ENCODE data around the gene FOXO1.

The FOXO1 gene

DNA sequence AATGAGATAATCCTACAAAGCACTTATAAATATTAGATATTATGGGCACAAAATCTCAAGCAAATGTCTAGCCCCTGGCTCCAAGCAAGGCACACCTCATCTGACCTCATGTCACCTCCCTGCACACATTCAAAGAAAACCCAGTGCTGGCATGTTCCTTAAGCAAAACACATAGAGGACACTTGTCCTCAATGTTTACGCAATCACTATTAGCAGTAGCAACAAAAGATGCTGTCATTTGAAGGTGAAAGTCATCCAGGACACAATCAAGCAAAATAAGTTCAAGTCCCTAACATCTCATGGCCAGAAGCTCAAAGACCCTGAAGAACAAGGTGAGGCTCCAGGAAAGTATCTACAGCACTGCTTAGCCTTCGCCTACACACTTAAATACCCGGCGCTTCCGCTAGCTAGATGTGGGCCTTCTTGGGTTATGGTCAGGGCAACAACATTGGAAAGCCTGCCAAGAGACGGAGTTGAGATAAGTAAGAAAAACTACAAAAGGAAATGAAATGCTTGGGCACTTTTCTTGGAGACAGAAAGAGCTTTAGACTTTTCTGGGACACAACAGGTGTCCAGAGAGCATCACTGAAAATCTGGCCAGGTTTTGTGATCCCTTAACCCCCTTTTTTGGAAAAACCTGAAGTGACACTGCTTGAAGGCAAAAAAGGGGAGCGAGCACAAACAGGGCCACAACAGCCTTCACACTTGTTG lies 85.7 kb downstream of the FOXO1 start:
- no peak for DNase-seq (ENCODE audit: low read depth in 2 of 2)

DNA sequence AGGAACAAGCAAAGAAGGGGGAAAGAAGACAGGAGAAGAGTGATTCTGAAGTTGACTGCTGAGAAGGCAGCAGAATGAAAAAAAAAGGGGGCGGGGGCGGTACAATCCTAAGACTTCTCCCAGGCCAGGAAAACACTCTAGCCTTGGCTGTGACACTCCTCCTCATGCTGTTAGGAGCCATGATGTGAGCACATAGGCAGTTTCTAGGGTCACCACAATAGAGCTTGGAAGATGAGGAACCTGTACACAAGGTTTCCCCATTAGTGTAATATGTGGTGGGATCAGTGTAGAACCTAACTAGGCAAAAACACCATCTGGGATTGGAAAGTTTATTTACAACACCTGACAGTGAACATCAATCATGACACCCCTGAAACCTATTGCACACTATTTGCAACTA lies 86.9 kb downstream of the FOXO1 start:
- no peak for DNase-seq (ENCODE audit: low read depth in 2 of 2)

DNA sequence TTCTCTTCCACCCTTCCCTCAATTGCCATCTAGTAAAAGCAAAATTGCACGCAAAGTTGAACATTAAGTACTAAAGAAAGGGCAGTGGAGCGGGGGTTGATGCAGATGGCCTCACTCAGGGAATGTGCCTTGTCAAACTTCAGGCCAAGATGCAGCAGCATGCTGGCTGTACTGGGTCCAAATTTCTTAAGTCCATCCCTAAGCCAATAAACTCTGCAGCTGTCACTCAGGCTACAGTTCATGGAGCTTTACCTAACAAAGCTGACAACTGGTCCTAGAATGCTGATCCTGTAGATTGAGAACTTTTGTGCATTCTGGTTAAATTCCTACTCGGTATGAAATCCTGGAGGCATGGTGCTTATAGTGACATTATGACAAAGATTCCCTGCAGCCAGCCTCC lies 88.4 kb downstream of the FOXO1 start:
- no peak for DNase-seq (ENCODE audit: low read depth in 2 of 2)

DNA sequence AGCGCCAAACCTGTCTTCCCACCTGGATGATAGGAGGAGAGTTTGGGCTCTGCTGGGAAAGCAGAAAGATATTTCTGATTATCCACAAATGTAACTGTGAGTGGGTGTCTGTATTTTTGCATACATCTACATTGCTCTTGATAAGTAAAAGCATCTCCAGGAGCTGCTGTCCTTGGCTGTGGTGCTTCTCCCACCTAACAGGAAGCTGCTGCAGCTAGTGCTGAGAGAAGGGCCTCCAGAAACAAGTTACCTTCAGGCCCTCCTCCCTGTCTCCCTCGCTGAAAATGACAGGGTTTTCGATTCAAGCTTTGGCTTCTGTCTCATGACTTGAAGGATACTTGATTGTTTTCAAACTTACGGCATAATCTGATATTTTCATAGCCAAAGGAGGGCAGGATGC lies 90.1 kb downstream of the FOXO1 start:
- DNase-seq (ENCODE audit: low read depth in 2 of 2) = no peak

DNA sequence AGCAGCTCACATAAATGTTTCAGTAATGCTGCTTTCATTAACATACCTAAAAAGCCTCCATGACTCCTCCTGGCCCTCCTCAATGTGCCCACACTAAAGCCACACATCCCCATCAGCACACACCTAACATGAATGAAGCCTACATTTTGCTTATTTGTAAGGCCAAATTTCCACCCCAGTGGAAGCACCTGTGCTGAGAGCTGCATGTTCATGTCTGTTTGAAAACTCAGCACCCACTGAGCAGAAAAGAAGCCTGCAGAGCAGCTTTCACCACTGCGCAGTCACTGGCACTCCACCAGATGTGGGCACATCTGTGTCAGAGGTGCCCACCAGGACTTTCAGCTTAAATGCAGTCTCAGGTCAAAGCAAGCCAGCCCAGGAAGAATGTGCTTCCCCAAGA lies 93.5 kb downstream of the FOXO1 start:
- no peak for DNase-seq (ENCODE audit: low read depth in 2 of 2)

DNA sequence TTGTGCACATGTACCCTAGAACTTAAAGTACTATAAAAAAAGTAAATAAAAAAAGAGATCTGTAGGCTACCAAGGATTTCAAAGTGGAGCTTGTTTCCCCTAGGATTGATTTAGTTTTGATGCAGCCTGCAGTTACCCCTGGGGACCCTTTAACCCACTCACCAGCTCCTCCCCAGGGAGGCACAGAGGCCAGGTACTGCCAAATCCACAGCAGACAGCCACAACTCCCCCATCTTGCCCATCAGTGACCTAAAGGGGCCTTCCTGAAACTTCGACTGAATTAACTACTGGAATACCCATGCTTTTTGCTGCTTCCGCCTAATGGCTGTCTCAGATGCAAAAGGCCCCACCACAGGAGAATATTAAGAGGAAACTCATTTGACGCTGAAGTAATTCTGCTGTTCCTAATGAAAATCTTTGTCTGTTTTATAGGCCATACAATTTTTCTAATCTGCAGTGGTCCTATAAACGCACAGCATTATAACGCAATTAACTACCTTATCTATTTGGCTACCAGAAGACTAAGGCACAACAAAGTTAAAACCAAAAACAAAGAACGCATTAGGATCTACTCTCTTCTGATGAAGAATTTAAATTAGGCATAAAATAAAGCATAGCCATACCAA lies 95.0 kb downstream of the FOXO1 start:
- DNase-seq (ENCODE audit: low read depth in 2 of 2) = no peak

DNA sequence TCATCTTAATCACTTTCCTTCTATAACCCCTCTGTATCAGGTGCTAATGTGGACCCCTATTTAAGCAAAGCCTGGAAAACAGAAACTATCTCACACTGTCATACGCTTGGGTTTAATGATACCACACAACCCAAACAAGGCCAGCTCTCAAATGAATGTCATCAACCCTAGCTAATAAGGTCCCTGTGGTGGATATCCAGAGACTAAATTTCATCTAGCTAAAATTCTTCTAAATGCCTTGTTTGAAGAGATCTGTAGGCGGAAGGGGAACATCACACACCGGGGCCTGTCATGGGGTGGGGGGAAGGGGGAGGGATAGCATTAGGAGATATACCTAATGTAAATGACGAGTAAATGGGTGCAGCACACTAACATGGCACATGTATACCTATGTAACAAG lies 95.5 kb downstream of the FOXO1 start:
- DNase-seq (ENCODE audit: low read depth in 2 of 2) = no peak

DNA sequence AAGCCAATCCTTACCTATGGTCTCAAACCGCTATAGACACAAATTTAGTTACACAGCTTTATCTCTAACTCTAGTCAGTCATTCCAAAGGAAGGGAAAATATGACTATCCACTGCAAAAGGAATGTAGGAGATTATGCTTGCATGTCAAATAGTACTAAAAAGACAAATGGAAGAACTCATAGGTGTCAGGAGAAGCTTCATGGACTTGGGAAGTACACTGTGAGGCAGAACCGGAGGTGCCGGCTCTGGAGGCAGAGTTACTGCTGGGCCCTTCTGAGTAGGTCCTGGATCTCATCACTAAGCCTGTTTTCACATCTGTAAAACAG lies 97.5 kb downstream of the FOXO1 start:
- no peak for DNase-seq (ENCODE audit: low read depth in 2 of 2)

DNA sequence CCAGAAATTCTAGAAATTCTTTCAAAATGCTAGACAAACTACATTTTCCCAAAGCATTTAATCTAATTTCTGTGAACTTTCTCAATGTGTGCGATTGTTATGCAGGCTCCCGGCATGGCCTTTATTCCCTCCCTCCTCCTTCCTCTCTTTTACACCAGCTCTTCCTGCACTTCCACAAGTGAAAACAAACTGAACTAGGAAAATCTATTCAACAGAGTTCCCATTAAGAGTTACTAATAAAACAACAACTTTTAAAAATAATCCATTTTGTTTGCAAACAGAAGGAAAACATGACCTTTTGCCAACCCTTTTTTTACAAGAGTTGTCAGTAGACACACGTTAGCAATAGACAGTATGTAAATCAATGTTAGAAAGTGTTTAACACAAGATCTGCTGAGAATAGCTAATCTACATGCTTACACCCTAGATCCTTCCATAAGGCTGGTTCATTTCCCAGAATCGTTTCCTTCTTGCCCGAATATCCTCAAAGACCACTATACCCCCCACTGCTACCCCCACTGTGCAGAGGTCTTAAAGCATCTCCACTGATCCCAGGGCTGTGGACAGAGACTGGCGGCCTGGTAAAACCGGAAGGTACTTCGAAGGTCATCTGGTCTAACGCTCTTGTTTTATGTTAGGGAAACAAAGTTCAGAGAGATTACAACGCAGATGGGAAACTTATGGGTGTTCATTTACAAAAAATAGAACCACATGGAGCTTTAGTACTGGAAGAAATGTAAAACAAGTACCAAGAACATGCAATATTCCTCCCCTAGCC lies 98.0 kb downstream of the FOXO1 start:
- DNase-seq (ENCODE audit: low read depth in 2 of 2) = no peak

DNA sequence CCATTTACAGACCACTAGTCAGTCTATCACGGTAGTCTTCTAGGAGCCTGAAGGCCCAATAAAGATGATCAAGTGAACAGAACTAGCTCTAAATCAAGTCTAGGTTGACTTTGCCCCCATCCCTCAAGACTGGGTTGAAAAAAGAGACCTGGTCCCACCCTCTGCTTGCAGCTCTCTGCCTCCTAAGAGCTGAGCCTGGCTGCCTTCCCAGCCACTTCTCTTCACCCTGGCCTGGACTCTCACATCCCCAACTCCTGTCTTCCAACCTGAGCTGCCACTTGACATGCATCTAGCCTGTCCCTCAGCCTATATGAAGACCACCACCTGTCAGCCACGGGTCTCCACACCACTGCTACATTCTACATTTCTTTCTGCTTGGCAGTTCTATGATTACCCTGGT lies 99.6 kb downstream of the FOXO1 start:
- DNase-seq (ENCODE audit: low read depth in 2 of 2) = no peak

DNA sequence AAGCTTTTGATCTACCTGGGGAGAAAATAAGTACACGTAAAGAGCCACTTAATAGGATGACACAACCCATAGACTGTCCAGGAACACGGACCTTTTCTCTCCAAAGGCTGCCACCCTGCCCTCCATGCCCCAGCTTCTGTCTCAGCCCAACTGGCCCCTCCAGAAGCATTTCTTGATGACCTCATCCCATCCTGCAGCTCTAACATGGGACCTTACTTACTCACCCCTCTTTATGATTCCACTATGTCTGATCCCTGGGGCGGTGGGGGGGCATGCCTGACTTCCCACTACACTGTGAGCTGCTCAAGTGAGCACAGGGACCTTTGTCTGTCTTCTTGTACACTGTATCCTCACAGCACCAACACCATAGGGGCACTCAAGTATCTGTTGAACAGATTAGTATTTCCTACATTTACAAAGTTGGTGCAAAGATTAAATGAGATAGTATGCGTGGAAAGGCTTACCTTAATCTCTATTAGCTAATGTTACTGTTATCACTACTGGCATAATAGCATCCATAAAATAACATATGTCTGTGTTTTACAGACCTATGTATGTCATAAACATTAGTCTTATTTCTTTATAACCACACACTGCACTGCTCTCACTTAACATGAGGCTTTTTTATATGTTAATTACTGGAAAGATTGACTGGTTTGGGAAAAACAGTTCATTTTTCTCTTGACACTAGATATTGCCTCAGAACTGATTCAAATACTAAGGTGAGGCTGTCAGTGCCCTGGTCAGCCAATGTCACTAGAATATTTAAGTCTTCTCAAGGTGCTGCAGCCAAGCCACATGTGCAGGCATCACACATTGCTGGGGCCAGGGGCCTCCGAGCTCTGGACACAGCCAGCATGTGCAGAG lies 100.9 kb downstream of the FOXO1 start:
- DNase-seq (ENCODE audit: low read depth in 2 of 2) = no peak

DNA sequence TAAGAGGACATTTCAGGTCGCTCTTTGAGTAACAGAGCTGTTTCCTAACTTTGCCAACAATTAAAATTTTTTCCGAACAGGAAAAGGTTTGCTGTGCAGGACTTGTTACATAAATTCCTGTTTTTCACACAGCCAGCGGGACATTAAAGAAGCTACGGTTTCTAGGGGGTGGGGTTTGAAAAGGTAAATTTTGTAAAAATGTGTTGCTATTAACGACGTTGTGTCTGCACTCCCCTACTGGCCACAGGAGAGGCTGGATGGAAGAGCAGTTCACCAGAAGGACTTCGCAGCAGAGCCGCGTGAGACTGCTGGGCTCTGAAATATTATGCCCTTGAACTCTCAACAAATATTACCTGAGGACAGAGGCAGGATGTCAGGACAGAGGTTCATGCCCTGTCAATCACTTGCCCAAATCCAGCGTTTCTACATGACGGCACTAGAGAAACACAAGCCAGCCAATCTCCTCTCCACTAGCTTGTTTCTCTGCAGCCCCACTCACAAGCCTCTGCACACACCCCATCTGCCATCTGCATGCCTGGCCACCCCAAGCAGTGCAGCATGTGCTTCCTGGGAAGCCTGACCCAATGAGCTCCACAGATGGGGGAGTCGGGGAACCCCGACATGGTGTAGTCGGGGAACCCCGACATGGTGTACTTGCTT lies 102.0 kb downstream of the FOXO1 start:
- DNase-seq (ENCODE audit: low read depth in 2 of 2) = no peak

DNA sequence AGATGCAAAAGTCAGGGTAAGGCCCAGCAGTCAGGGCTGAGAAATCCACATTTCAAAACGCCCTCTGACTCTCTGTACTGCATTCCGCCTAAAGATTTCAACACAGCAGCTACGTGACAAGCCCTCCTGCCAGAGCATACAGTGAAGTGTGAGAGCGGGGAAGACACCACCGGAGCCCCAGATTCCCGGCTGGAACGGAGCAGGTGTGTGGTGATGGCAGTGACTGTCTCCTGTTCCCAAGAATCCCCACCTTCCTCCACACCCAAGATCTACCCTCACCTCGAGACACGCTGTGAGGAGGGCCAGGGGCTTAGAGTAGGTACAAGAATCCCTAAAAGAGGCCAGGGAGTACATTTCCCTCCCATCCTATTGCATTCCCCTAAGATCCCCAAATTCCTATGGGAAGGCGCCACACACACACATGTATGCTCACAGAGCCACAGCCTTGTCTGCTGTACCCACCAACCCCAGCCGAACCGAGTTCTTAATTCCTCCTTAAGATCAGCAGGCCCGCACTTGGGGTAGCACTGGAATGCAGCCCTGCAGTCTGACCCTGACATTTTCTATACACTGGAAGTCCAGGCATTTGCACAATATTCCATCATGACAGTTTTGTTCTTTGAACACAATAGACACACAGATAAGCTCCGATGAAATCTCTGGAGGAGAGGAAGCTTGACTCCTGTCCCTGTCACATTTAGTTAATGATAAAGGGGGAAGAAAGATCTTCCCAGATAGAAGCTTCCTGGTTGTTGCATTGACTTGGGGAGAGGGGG lies 102.9 kb downstream of the FOXO1 start:
- no peak for DNase-seq (ENCODE audit: low read depth in 2 of 2)

DNA sequence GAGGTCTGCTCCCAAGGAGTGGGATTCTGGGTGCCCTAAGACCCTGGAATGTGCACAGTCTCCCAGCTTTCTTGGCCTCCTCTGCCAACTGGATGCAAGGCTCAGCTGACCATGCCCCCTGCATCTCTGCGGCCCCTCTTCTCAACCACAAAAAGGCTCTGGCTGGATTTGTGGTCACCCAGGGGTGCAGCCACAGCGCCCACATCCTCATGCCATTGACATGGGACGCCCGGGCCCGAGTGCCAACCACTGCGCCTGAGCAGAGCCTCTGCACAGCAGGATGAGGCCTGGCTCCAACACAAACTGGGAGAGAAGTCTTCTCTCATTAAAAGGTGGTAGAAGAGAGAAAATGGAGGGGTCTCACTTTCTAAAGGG lies 103.5 kb downstream of the FOXO1 start:
- peak in 1 of 2 donors; percentile 17 for DNase-seq (ENCODE audit: low read depth in 2 of 2)

DNA sequence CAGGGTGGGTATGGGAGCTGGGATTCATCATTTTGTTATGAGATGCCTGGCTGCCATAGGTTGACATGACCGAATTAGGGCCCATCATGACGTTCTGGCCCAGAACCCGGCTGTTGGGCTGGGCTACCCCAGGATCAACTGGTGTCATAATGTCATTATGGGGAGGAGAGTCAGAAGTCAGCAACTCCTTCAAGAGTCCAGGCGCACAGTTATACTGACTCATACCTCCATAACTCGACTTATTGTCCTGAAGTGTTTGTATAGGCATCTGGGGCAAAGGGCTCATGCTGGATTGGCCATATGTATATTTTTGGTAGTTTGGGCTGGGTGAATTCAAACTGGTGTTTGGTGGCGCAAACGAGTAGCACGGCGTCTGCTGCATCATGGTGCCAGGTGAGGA lies 106.5 kb downstream of the FOXO1 start:
- DNase-seq (ENCODE audit: low read depth in 2 of 2) = no peak

DNA sequence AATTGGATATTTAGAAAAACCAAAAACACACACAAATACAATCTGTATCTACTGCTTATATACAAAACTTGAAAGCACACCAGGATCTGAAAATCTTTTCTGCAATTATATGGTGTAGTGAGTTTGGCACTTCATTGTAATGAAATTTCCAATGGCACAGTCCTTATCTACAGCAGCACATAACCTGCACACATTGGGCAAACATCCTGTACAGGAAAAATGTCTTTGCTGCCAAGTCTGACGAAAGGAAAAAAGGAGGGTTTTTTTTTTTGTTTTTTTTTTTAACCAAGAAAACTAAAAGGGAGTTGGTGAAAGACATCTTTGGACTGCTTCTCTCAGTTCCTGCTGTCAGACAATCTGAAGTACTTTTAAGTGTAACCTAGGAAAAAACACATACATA lies 107.8 kb downstream of the FOXO1 start:
- DNase-seq (ENCODE audit: low read depth in 2 of 2) = no peak

DNA sequence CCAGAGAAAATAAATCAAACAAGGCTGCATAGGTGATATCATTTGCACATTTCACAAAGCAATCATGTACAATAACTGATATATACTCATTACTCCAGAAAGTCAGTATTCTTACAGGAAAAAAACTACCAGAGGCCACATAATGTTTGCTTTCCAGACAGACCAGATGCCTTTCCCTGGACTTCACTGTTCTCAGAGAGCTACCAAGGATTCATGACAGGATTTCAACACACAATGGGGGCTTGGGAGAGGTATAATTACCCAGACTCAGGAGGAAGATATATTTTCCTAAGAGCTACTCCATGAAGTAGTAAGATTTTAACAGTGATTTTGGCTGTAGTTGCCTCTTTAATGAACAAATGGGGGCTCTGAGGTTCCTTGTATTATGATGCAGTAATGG lies 110.0 kb downstream of the FOXO1 start:
- no peak for DNase-seq (ENCODE audit: low read depth in 2 of 2)

DNA sequence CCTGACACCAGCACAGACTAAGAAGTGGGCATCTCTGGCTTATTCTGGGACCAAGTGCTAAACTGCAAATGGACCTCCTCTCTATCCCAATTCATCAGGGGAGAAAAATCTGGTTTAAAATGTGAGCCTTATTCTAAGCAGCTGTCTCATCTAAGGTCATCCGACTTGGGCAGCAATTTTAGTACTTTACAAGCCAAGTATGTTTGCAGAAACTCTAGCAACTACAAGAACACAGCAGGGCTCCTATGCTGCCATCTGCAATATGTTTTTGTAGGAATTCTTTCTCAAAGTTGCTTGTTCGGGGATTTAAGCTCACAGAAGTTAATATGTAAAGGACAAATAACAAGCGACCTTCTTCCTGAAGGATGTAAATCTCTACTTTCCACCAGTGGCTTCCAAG lies 113.1 kb downstream of the FOXO1 start:
- DNase-seq (ENCODE audit: low read depth in 2 of 2) = no peak

DNA sequence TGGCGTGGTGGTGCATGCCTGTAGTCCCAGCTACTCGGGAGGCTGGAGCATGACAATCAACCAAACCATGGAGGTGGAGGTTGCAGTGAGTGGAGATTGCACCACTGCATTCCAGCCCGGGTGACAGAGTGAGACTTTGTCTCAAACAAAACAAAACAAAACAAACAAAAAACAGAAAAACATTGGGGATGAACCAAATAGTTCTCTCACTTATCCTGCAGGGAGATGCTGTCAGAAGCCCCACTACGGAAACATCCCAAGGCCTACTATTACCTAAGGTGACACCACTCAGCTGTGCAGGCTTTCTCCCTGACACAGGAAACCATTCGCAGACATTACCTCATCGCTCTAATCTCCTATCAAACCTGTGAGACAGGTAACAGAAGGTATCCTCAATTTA lies 113.5 kb downstream of the FOXO1 start:
- no peak for DNase-seq (ENCODE audit: low read depth in 2 of 2)

DNA sequence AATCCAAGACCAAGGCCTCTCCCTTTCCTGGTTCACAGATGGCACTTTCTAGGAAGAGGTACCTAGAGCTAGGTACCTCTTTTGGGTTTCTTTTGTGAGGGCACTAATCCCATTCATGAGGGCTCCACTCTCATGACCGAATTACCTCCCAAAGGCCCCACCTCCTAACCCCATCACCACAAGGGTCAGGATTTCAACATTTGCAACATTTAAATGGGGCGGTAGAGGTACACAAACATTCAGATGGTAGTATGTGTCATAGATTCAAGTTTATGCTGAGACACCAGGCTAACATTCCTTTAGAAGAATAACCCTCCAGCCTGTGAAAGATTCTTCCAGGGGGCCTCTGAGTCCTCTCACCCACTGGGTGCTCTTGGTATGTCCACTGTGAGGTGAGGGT lies 116.3 kb downstream of the FOXO1 start:
- no peak for DNase-seq (ENCODE audit: low read depth in 2 of 2)

DNA sequence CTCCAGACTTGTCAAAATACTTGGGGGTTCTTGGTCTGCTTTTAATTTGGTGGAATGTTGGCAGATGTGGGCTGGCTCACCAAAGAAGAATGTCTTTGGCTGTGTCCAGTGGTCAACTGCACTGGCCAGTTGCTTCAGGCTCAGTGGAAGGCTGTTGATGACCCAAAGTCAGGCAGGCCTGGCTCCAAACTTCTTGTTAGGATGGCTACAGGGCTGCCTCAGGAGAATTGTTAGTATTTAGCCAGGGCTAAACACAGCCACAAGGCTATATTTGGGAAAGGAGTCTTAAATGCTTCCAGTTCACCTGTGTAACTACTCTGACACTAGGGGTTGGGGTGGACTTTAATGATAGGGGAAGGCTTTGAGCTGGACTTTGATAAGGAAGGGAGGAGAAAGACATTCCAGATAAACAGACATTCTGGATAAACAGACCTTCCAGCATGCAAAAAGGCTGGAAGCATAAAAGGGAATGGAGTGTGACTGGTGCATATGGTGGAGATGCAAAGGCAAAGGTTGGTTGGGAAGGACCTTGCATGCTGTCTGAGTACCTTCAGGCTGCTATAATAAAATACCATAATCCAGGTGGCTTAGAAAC lies 116.8 kb downstream of the FOXO1 start:
- no peak for DNase-seq (ENCODE audit: low read depth in 2 of 2)
